ENCODE results near the gene TCF7L2.
A peak's percentile ranks its signal among the peaks of the same experiment; 100 is the strongest.

TCF7L2 gene

GRCh38 chr10:113049881-113050280 lies 99.8 kb downstream of the TCF7L2 start:
- no peak for TF ChIP-seq CTCF (IDR thresholded peaks at IDR 0.05; ENCODE audit: low read depth, low read length)
- no peak overlapping the region for H3K4me3 ChIP-seq (replicated peaks in 1 of 2; ENCODE audit: low read depth in 2 of 2, low read length in 2 of 2)
- no peak for DNase-seq (ENCODE audit: low read depth in 2 of 2)

- DNase-seq (ENCODE audit: low read depth in 2 of 2) = no peak
- TF ChIP-seq CTCF (IDR thresholded peaks at IDR 0.05; ENCODE audit: low read depth, low read length) = peak; percentile 30
- no peak overlapping the region for H3K4me3 ChIP-seq (replicated peaks in 1 of 2; ENCODE audit: low read depth in 2 of 2, low read length in 2 of 2)
These were observed 102.2 kb downstream of the TCF7L2 start for GRCh38 chr10:113052076-113052830.

- no peak overlapping the region for H3K4me3 ChIP-seq (replicated peaks in 1 of 2; ENCODE audit: low read depth in 2 of 2, low read length in 2 of 2)
- no peak for TF ChIP-seq CTCF (IDR thresholded peaks at IDR 0.05; ENCODE audit: low read depth, low read length)
- no peak for DNase-seq (ENCODE audit: low read depth in 2 of 2)
These were observed 103.0 kb downstream of the TCF7L2 start for GRCh38 chr10:113053091-113053490.

GRCh38 chr10:113053881-113054280 lies 103.8 kb downstream of the TCF7L2 start:
- H3K4me3 ChIP-seq (replicated peaks in 1 of 2; ENCODE audit: low read depth in 2 of 2, low read length in 2 of 2) = no peak overlapping the region
- TF ChIP-seq CTCF (IDR thresholded peaks at IDR 0.05; ENCODE audit: low read depth, low read length) = no peak
- peak in 1 of 2 donors; percentile 74 for DNase-seq (ENCODE audit: low read depth in 2 of 2)

GRCh38 chr10:113055458-113055857 lies 105.4 kb downstream of the TCF7L2 start:
- DNase-seq (ENCODE audit: low read depth in 2 of 2) = no peak
- no peak overlapping the region for H3K4me3 ChIP-seq (replicated peaks in 1 of 2; ENCODE audit: low read depth in 2 of 2, low read length in 2 of 2)
- TF ChIP-seq CTCF (IDR thresholded peaks at IDR 0.05; ENCODE audit: low read depth, low read length) = no peak

GRCh38 chr10:113056030-113056429 lies 106.0 kb downstream of the TCF7L2 start:
- no peak for DNase-seq (ENCODE audit: low read depth in 2 of 2)
- TF ChIP-seq CTCF (IDR thresholded peaks at IDR 0.05; ENCODE audit: low read depth, low read length) = no peak
- no peak overlapping the region for H3K4me3 ChIP-seq (replicated peaks in 1 of 2; ENCODE audit: low read depth in 2 of 2, low read length in 2 of 2)
